HG02759 (cell line): Measurements from ENCODE around the gene TIMP3.

ENCODE experiments used
- ATAC-seq: cut with Tn5 transposase; IDR thresholded peaks from one replicate; pipeline ENCODE4 v1.9.1; 2021; ENCODE audit warnings: mild to moderate bottlenecking, moderate library complexity; ENCODE audit not compliant: unreplicated experiment

The TIMP3 gene

GRCh38 chr22:32785321-32786026, 16.0 kb upstream of the TIMP3 start:
- ATAC-seq: no peak

GRCh38 chr22:32786027-32786418, 15.5 kb upstream of the TIMP3 start:
- ATAC-seq: no peak

- no peak for ATAC-seq
Measured at GRCh38 chr22:32788904-32789624, 12.4 kb upstream of the TIMP3 start.

GRCh38 chr22:32789797-32790620, 11.5 kb upstream of the TIMP3 start:
- ATAC-seq: no peak

GRCh38 chr22:32791056-32791455, 10.4 kb upstream of the TIMP3 start:
- ATAC-seq: no peak

GRCh38 chr22:32791485-32791884, 10.0 kb upstream of the TIMP3 start:
- ATAC-seq: no peak

GRCh38 chr22:32793589-32793988, 7.9 kb upstream of the TIMP3 start:
- no peak for ATAC-seq

GRCh38 chr22:32794449-32795213, 6.9 kb upstream of the TIMP3 start:
- no peak for ATAC-seq

- no peak for ATAC-seq
Measured at GRCh38 chr22:32795214-32795596, 6.3 kb upstream of the TIMP3 start.

- ATAC-seq: no peak
Measured at GRCh38 chr22:32796865-32797573, 4.5 kb upstream of the TIMP3 start.

- ATAC-seq: no peak
Measured at GRCh38 chr22:32799496-32799895, 2.0 kb upstream of the TIMP3 start.

GRCh38 chr22:32800158-32800882, 1.2 kb upstream of the TIMP3 start:
- no peak for ATAC-seq

GRCh38 chr22:32800994-32801536, 440 bp upstream of the TIMP3 start:
- ATAC-seq: no peak

GRCh38 chr22:32802237-32802765, 796 bp downstream of the TIMP3 start:
- ATAC-seq: no peak

GRCh38 chr22:32803020-32803737, 1.7 kb downstream of the TIMP3 start:
- no peak for ATAC-seq

GRCh38 chr22:32803738-32804435, 2.4 kb downstream of the TIMP3 start:
- no peak for ATAC-seq

GRCh38 chr22:32804531-32805360, 3.2 kb downstream of the TIMP3 start:
- ATAC-seq: no peak
